Fibroblast of mammary gland (primary cell): ENCODE results near the gene ZDHHC7.

Source experiments
- DNase-seq: peaks from one replicate; pipeline ENCODE4 v3.0.0-alpha.2; 2010; ENCODE audit warnings: low read depth
- H3K4me3 ChIP-seq: 2 replicates; pipeline ENCODE4 v1.5.1; 2011; ENCODE audit warnings: low read depth, mild to moderate bottlenecking, low read length, moderate library complexity; ENCODE audit not compliant: control insufficient read depth
- TF ChIP-seq, protein P1 (sequence below): conservative IDR thresholded peaks from 2 replicates; pipeline ENCODE4 v1.5.1; 2011; ENCODE audit warnings: low read depth, low read length, inconsistent platforms; ENCODE audit not compliant: control insufficient read depth, insufficient read depth

Gene ZDHHC7

DNA sequence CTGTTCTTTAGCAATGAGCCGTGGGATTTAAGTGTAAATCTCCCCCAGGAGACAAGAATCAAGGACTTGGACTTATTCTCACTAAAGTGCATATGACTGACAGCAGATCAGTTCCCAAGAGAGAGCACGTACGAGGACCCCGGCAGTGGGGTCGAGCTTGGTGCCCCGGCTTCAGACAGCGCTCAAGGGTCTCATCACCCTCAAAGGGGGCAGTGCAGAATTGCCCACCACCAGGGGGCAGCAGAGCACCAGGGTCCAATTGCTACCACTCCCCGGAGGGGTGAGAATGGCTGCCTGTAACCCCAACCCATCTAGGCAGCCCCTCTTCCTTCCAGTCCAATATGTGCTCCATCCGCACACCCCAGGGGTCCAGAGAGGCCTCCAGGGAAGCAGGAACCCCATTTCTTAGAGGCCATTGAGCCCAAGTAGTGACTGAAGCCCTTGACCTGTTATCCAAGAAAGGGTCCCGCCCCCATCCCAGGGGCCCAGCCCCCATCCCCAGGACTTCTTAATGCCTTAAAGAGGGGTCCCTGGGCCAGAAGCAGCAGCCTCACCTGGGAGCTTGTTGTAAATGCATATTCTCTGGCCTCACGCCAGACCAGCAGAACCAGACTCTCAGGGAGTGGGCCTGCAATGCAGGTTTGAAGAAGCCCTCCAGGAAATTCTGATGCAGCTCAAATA lies 86.1 kb downstream of the ZDHHC7 start:
- no peak overlapping the region for H3K4me3 ChIP-seq
- peak; percentile 46 for DNase-seq
- TF ChIP-seq, protein P1, sequence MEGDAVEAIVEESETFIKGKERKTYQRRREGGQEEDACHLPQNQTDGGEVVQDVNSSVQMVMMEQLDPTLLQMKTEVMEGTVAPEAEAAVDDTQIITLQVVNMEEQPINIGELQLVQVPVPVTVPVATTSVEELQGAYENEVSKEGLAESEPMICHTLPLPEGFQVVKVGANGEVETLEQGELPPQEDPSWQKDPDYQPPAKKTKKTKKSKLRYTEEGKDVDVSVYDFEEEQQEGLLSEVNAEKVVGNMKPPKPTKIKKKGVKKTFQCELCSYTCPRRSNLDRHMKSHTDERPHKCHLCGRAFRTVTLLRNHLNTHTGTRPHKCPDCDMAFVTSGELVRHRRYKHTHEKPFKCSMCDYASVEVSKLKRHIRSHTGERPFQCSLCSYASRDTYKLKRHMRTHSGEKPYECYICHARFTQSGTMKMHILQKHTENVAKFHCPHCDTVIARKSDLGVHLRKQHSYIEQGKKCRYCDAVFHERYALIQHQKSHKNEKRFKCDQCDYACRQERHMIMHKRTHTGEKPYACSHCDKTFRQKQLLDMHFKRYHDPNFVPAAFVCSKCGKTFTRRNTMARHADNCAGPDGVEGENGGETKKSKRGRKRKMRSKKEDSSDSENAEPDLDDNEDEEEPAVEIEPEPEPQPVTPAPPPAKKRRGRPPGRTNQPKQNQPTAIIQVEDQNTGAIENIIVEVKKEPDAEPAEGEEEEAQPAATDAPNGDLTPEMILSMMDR = peak; percentile 84

DNA sequence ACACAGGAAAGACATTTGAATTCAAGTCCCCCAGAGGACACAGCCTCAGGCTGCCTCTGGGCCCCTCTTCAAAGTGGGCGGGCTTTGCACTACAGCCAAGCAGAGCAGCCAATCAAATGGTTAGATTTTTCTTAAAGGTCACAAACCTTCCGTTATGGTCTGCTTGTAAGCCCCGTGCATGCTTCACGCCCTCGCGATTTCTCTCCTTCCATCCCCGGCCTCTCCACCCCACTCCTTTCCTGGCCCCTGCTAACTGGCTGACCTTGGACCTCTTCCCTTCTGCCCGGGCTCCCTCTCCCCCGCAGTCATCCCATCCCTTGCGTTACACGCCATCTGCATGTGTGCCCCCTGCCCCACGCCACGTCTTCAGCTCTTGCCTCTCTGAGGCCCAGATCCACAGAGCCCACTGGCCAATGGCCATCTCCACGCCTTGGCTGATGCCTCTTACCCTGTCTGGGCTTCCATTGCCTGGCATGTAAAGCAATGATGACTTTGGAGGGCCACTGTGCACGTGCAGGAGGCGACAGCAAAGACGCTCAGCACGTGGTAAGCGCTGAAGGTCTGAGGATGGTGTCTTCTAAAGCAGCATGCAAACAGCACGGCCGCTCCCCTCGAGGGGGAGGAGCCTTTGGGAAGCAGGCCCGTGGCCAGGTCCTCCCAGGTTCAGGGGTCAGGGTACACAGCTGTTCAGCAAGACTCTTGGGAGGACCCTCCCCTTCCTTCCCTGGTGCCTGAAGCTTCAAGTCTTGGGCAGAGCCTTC lies 86.8 kb downstream of the ZDHHC7 start:
- TF ChIP-seq, protein P1 = no peak
- H3K4me3 ChIP-seq = no peak overlapping the region
- DNase-seq = peak; percentile 42
